Forelimb muscle (tissue), 1 donor: Measurements from ENCODE around the gene ADAMTS6. TPM values are rescaled to one million over a fixed set of nuclear protein-coding genes. Genes with fewer than 3 reads are reported as not detected.

ENCODE experiments used
- DNase-seq: peaks from one replicate; pipeline ENCODE4 v3.0.0-alpha.2; 2013; ENCODE audit warnings: low read depth
- polyA plus RNA-seq: library from polyadenylated mRNA; unstranded; fragments of 120-200 nt; gene quantifications from one replicate; pipeline ENCODE4 v1.2.1, GENCODE V29; 2013; ENCODE audit not compliant: insufficient read length

Gene ADAMTS6
- polyA plus RNA-seq, 1 donor = 0.89 TPM

GRCh38 chr5:65475336-65475735, 6.4 kb downstream of the ADAMTS6 start:
- DNase-seq = no peak

GRCh38 chr5:65474130-65474711, 7.5 kb downstream of the ADAMTS6 start:
- DNase-seq = no peak

- no peak for DNase-seq
Observed at GRCh38 chr5:65468633-65469032, 13.1 kb downstream of the ADAMTS6 start.

- DNase-seq = no peak
Observed at GRCh38 chr5:65462139-65462705, 19.5 kb downstream of the ADAMTS6 start.

- no peak for DNase-seq
Observed at GRCh38 chr5:65461490-65461889, 20.2 kb downstream of the ADAMTS6 start.

- DNase-seq = no peak
Observed at GRCh38 chr5:65459995-65460394, 21.7 kb downstream of the ADAMTS6 start.

GRCh38 chr5:65455064-65455463, 26.7 kb downstream of the ADAMTS6 start:
- no peak for DNase-seq

GRCh38 chr5:65451436-65451835, 30.3 kb downstream of the ADAMTS6 start:
- DNase-seq = no peak

GRCh38 chr5:65446682-65447081, 35.0 kb downstream of the ADAMTS6 start:
- DNase-seq = no peak

- DNase-seq = no peak
Observed at GRCh38 chr5:65441800-65442199, 39.9 kb downstream of the ADAMTS6 start.

GRCh38 chr5:65440456-65440855, 41.3 kb downstream of the ADAMTS6 start:
- DNase-seq = no peak

- DNase-seq = no peak
Observed at GRCh38 chr5:65434122-65434521, 47.6 kb downstream of the ADAMTS6 start.

GRCh38 chr5:65426656-65427055, 55.1 kb downstream of the ADAMTS6 start:
- no peak for DNase-seq

GRCh38 chr5:65423623-65424022, 58.1 kb downstream of the ADAMTS6 start:
- DNase-seq = no peak

- DNase-seq = no peak
Observed at GRCh38 chr5:65418661-65419060, 63.1 kb downstream of the ADAMTS6 start.

- no peak for DNase-seq
Observed at GRCh38 chr5:65413822-65414221, 67.9 kb downstream of the ADAMTS6 start.

- no peak for DNase-seq
Observed at GRCh38 chr5:65412842-65413241, 68.9 kb downstream of the ADAMTS6 start.

GRCh38 chr5:65411356-65411755, 70.4 kb downstream of the ADAMTS6 start:
- DNase-seq = no peak

- DNase-seq = no peak
Observed at GRCh38 chr5:65395526-65396155, 86.1 kb downstream of the ADAMTS6 start.

- no peak for DNase-seq
Observed at GRCh38 chr5:65394087-65394486, 87.6 kb downstream of the ADAMTS6 start.

- no peak for DNase-seq
Observed at GRCh38 chr5:65391591-65391990, 90.1 kb downstream of the ADAMTS6 start.

GRCh38 chr5:65390208-65390607, 91.5 kb downstream of the ADAMTS6 start:
- no peak for DNase-seq

GRCh38 chr5:65383859-65384258, 97.9 kb downstream of the ADAMTS6 start:
- DNase-seq = no peak

GRCh38 chr5:65382582-65382981, 99.1 kb downstream of the ADAMTS6 start:
- no peak for DNase-seq
